ENCODE results near the gene KIF2A. TPM values are rescaled to one million over a fixed set of nuclear protein-coding genes. Genes with fewer than 3 reads are reported as not detected.
A peak's percentile ranks its signal among the peaks of the same experiment; 100 is the strongest.

Gene KIF2A
- 50.3 and 56.9 TPM in 2 replicates for total RNA-seq (2014; rRNA removed; shearing (Covaris generic))
- total RNA-seq (2022) = 90.7 and 112 TPM in 2 replicates
- Bru-seq, nascent RNA = percentile 92 among the genes with signal in this experiment
- percentile 90 among the genes with signal in this experiment for BruChase-seq, experiment 1, labeled RNA remaining after a 6-hour chase
- BruChase-seq, experiment 2, labeled RNA remaining after a 2-hour chase = percentile 90 among the genes with signal in this experiment
- long read RNA-seq, transcript KIF2A-202 (20 exons, 2,539 nt) = major isoform, 50 of 83 reads
- long read RNA-seq, partial matches to known transcripts = 4 of 83 reads
- long read RNA-seq, other reads (novel, unspliced or antisense) = 26 of 83 reads

- Histone ChIP-seq H4K20me1 (ENCODE audit: insufficient read depth, low read length) (peaks cover 36% of the 10 kb centered on the region), H3K9me2 (ENCODE audit: insufficient read depth, low read length) (no peaks in the 10 kb centered on the region), H2AFZ (ENCODE audit: low read length) (peak within 1 kb of the TSS; percentile 100), H3K27ac (ENCODE audit: low read depth, low read length, poor library complexity, severe bottlenecking) (peak within 1 kb of the TSS; percentile 88), H3K9me3 (ENCODE audit: low read length) (no peaks in the 10 kb centered on the region), H3K79me2 (ENCODE audit: insufficient read depth, low read depth, low read length) (peaks cover 46% of the 10 kb centered on the region), H3K4me2 (ENCODE audit: low read length) (peak within 1 kb of the TSS; percentile 82), H3K36me3 (ENCODE audit: insufficient read depth, low read length) (peaks cover 29% of the 10 kb centered on the region), H3K4me3 (ENCODE audit: low read depth, low read length, poor library complexity, severe bottlenecking) (peak within 1 kb of the TSS; percentile 97), H3K4me1 (ENCODE audit: insufficient read depth, low read length, poor library complexity, severe bottlenecking) (peaks cover 35% of the 10 kb centered on the region)
- ChIA-PET POLR2A (interaction anchor here (0.7 to 1.5 kb wide), 5 partner anchors 12 to 98 kb away, joined by 3 to 11 read pairs (median 3); partner anchors contain the start of gene DIMT1), CTCF (ENCODE audit: unreplicated experiment) (interaction anchor here (0.9 kb wide), 1 partner anchor 98 kb away, joined by 3 read pairs; the partner anchor contains the start of gene DIMT1)
- no TSS peak for BruUV-seq (replicated peaks)
- peak; percentile 97 for DNase-seq (ENCODE audit: low spot score)
- TF ChIP-seq CTCF (conservative IDR thresholded peaks at IDR 0.05; ENCODE audit: low read length) = no peak
- no peak for TF ChIP-seq EZH2phosphoT487 (IDR thresholded peaks at IDR 0.05; ENCODE audit: borderline replicate concordance, low read depth, low read length)
- intact Hi-C loops (cut with micrococcal nuclease; ENCODE audit: unreplicated experiment) = loop anchor here (2.0 to 5.0 kb wide), 2 partner anchors 46 to 97 kb away; partner anchors contain the start of gene DIMT1
Measured at GRCh38 chr5:62305715-62306322, at the start of gene KIF2A. Gene KIF2A, plus strand, starts transcription at chr5:62306206. Its CDS starts 267 bp downstream, at chr5:62306473.

GRCh38 chr5:62257020-62257367 lies 49.0 kb upstream of the KIF2A start:
- no TSS peak for BruUV-seq (replicated peaks)
- H4K20me1 ChIP-seq (ENCODE audit: insufficient read depth, low read length) = no peaks in the 10 kb centered on the region
- H3K4me2 ChIP-seq (ENCODE audit: low read length) = peak overlapping the region; percentile 60; the same call in 1 of the 2 replicates
- CTCF ChIA-PET (ENCODE audit: unreplicated experiment) = no interaction called here
- H3K4me1 ChIP-seq (ENCODE audit: insufficient read depth, low read length, poor library complexity, severe bottlenecking) = peaks cover 26% of the 10 kb centered on the region
- DNase-seq (ENCODE audit: low spot score) = no peak
- H3K9me3 ChIP-seq (ENCODE audit: low read length) = no peaks in the 10 kb centered on the region
- H3K36me3 ChIP-seq (ENCODE audit: insufficient read depth, low read length) = no peaks in the 10 kb centered on the region
- H3K27ac ChIP-seq (ENCODE audit: low read depth, low read length, poor library complexity, severe bottlenecking) = no peak overlapping the region
- intact Hi-C loops (cut with micrococcal nuclease; ENCODE audit: unreplicated experiment) = no loop called here
- no peak for TF ChIP-seq EZH2phosphoT487 (IDR thresholded peaks at IDR 0.05; ENCODE audit: borderline replicate concordance, low read depth, low read length)
- TF ChIP-seq CTCF (conservative IDR thresholded peaks at IDR 0.05; ENCODE audit: low read length) = no peak
- no peaks in the 10 kb centered on the region for H3K9me2 ChIP-seq (ENCODE audit: insufficient read depth, low read length)
- POLR2A ChIA-PET = no interaction called here
- H3K79me2 ChIP-seq (ENCODE audit: insufficient read depth, low read depth, low read length) = no peaks in the 10 kb centered on the region
- H2AFZ ChIP-seq (ENCODE audit: low read length) = peak overlapping the region; percentile 99
- peak overlapping the region; percentile 4 for H3K4me3 ChIP-seq (ENCODE audit: low read depth, low read length, poor library complexity, severe bottlenecking)

Data from OCI-LY7 (cell line).